K562 (cell line): ENCODE results near the gene ADAMTS14. TPM values are rescaled to one million over a fixed set of nuclear protein-coding genes. Genes with fewer than 3 reads are reported as not detected.

Source experiments
- ATAC-seq: fragments of 200-7000 bp; cut with Tn5 transposase; 3 replicates; pipeline ENCODE4 v1.9.1; 2020; ENCODE audit warnings: moderate library complexity
- BruUV-seq: library from RNA; stranded (reverse); fragments of 400-500 nt; replicated peaks from 2 replicates; lab custom pipeline; 2021; lab: Mats Ljungman, UMichigan
- CTCF ChIA-PET: fragments of 300-600 bp; formaldehyde crosslinking; extraction: SDS; loops from one replicate; lab custom pipeline; 2021; ENCODE audit warnings: low intra/inter-chr PET ratio; lab: Yijun Ruan, JAX
- POLR2A ChIA-PET: fragments of 300-600, 350-650 bp; sonication (Branson Sonifier 250); formaldehyde crosslinking; extraction: SDS; loops from one replicate; lab custom pipeline; 2021; ENCODE audit warnings: antibody characterized with exemption, inconsistent platforms; lab: Yijun Ruan, JAX
- DNase-seq, 4 experiments: peaks; one replicate each; pipeline versions ENCODE4 v3.0.0 to v3.0.0-alpha.2; 2011 to 2018; ENCODE audit warnings: low spot score in 3 of 4, mixed read lengths in 3 of 4; ENCODE audit errors: extremely low read depth in 1 of 4
- FAIRE-seq: peaks from 2 replicates; lab custom pipeline; 2011; peaks lifted over from hg19 to GRCh38; lab: Jason Lieb, UNC
- H2AFZ ChIP-seq: 2 replicates; pipeline ENCODE4 v1.6.0; 2011; ENCODE audit warnings: low read depth, low read length, control low read depth, inconsistent platforms
- H3K27ac ChIP-seq: fragments of 200-600 bp; 3 replicates; pipeline ENCODE4 v1.8.0; 2011; ENCODE audit warnings: low read depth, mild to moderate bottlenecking, control low read depth, inconsistent platforms, low read length, moderate library complexity, mixed read lengths; ENCODE audit errors: extremely low read depth
- H3K27me3 ChIP-seq, 2 experiments: fragments of 300-600 bp in 1 of 2; 2 replicates in 1 of 2; 3 replicates in 1 of 2; pipeline versions ENCODE4 v1.6.0 to v1.8.0; 2011; ENCODE audit warnings: inconsistent platforms in 2 of 2, low read length in 2 of 2, mild to moderate bottlenecking in 1 of 2, mixed read lengths in 1 of 2, moderate library complexity in 1 of 2; ENCODE audit not compliant: control insufficient read depth in 2 of 2, insufficient read depth in 2 of 2
- H3K36me3 ChIP-seq: fragments of 300-600 bp; 3 replicates; pipeline ENCODE4 v1.8.0; 2011; ENCODE audit warnings: mild to moderate bottlenecking, low read length, inconsistent platforms; ENCODE audit not compliant: control insufficient read depth, insufficient read depth
- H3K4me1 ChIP-seq, 2 experiments: fragments of 200-600 bp in 1 of 2; replicated peaks in 1 of 2; 2 replicates in 1 of 2; 3 replicates in 1 of 2; pipeline versions ENCODE4 v1.5.1 to v1.8.0; 2011; ENCODE audit warnings: inconsistent platforms in 2 of 2, low read length in 2 of 2, mild to moderate bottlenecking in 1 of 2, mixed read lengths in 1 of 2, moderate library complexity in 1 of 2; ENCODE audit not compliant: control insufficient read depth in 2 of 2, insufficient read depth in 2 of 2
- H3K4me2 ChIP-seq: 2 replicates; pipeline ENCODE4 v1.6.1; 2011; ENCODE audit warnings: low read length, control low read depth, inconsistent platforms, mixed read lengths; ENCODE audit not compliant: insufficient read depth
- H3K4me3 ChIP-seq: fragments of 200-600 bp; sonication (generic), shearing (Covaris generic); 2 replicates; pipeline ENCODE4 v1.5.1; 2016; ENCODE audit warnings: control low read depth, inconsistent platforms
- H3K79me2 ChIP-seq: fragments of 200-600 bp; 3 replicates; pipeline ENCODE4 v1.8.0; 2011; ENCODE audit warnings: low read length, inconsistent platforms; ENCODE audit not compliant: control insufficient read depth, insufficient read depth
- H3K9ac ChIP-seq, 2 experiments: 2 replicates each; pipeline versions ENCODE4 v1.6.0 to v1.6.1; 2011; ENCODE audit warnings: low read depth in 2 of 2, low read length in 2 of 2, control low read depth in 1 of 2, inconsistent platforms in 1 of 2, mild to moderate bottlenecking in 1 of 2, mixed read lengths in 1 of 2; ENCODE audit not compliant: insufficient read depth in 1 of 2
- H3K9me1 ChIP-seq: one replicate; pipeline ENCODE4 v1.6.0; 2011; ENCODE audit warnings: inconsistent platforms, mild to moderate bottlenecking, low read length, moderate library complexity; ENCODE audit not compliant: control insufficient read depth, insufficient read depth
- H3K9me3 ChIP-seq: replicated peaks from 2 replicates; pipeline ENCODE4 v1.5.1; 2011; ENCODE audit warnings: low read depth, low read length, inconsistent platforms; ENCODE audit not compliant: control insufficient read depth, insufficient read depth
- H4K20me1 ChIP-seq: replicated peaks from 2 replicates; pipeline ENCODE4 v1.6.1; 2011; ENCODE audit warnings: low read length, inconsistent platforms, mixed read lengths; ENCODE audit not compliant: control insufficient read depth, insufficient read depth
- RAD21 ChIP-seq, 2 experiments: fragments of 250-450 bp in 1 of 2; fragments of 450-650 bp in 1 of 2; sonication (Bioruptor Pico) in 1 of 2; formaldehyde crosslinking in 1 of 2; IDR thresholded peaks in 1 of 2; conservative IDR thresholded peaks in 1 of 2; 2 replicates each; pipeline versions ENCODE4 v1.4.0 to v1.8.0; 2020 to 2022; ENCODE audit warnings: mild to moderate bottlenecking in 2 of 2, moderate library complexity in 1 of 2
- ZBTB8A ChIP-seq: fragments of 450-650 bp; IDR thresholded peaks from 2 replicates; pipeline ENCODE4 v1.6.1; 2018; ENCODE audit warnings: mild to moderate bottlenecking, moderate library complexity; ENCODE audit not compliant: partially characterized antibody
- WGBS: fragments of 100-300 bp; shearing (Covaris generic); methylation state at CpG from one replicate; pipeline ENCODE4 v1.1.6; 2016; ENCODE audit warnings: low coverage, mixed read lengths; ENCODE audit not compliant: insufficient coverage; ENCODE audit errors: missing lambda C conversion rate; 5-methylcytosine and 5-hydroxymethylcytosine counted together
- in situ Hi-C: fragments of 300-500 bp; cut with MboI; formaldehyde crosslinking; loops from 4 replicates; pipeline ENCODE4 v1.15.0; 2018; ENCODE audit warnings: inconsistent platforms, mixed read lengths
- intact Hi-C: fragments of 100-400 bp; cut with micrococcal nuclease; formaldehyde crosslinking; loops from 2 replicates; pipeline ENCODE4 v1.14.2; 2022
- polyA plus RNA-seq, 8 experiments: library from polyadenylated mRNA; depleted of rRNA in 4 of 8; stranded (reverse) in 5 of 8; unstranded in 3 of 8; fragments of >200 nt; fragmentation: Nextera tagmentation in 2 of 8; fragmentation: Illumina TruSeq in 1 of 8; extraction: Ambion mirVana in 2 of 8; extraction: Trizol in 1 of 8; gene quantifications; 2 replicates each; pipeline versions ENCODE4 v1.2.1 to v1.2.3, GENCODE V29; 2011 to 2014; ENCODE audit warnings: inconsistent platforms in 1 of 8, missing spikeins in 1 of 8
- total RNA-seq, 7 experiments: library from RNA; depleted of rRNA in 6 of 7; stranded (reverse); fragments of >200 nt in 6 of 7; fragmentation: Illumina TruSeq in 2 of 7; extraction: Trizol in 2 of 7; gene quantifications; 2 replicates each; pipeline versions ENCODE4 v1.2.1 to v1.2.3, GENCODE V29; 2011 to 2021; ENCODE audit warnings: low replicate concordance in 1 of 7
- TF ChIP-seq, protein P1 (sequence below), 3 experiments: IDR thresholded peaks in 2 of 3; conservative IDR thresholded peaks in 1 of 3; 2 replicates each; pipeline ENCODE4 v1.5.1; 2011 to 2012; ENCODE audit warnings: low read length in 3 of 3, mild to moderate bottlenecking in 3 of 3, control low read depth in 2 of 3, improper control_type of control experiment in 1 of 3, inconsistent platforms in 1 of 3, low read depth in 1 of 3, mixed read lengths in 1 of 3, moderate library complexity in 1 of 3; ENCODE audit not compliant: insufficient read depth in 2 of 3

Gene ADAMTS14
- total and polyA plus RNA-seq, 9 of the 15 experiments (the other 6 are each of a cell fraction or from before 2014, with no cell fraction given): 0.04 to 37.4 (median 15.9) TPM

DNA sequence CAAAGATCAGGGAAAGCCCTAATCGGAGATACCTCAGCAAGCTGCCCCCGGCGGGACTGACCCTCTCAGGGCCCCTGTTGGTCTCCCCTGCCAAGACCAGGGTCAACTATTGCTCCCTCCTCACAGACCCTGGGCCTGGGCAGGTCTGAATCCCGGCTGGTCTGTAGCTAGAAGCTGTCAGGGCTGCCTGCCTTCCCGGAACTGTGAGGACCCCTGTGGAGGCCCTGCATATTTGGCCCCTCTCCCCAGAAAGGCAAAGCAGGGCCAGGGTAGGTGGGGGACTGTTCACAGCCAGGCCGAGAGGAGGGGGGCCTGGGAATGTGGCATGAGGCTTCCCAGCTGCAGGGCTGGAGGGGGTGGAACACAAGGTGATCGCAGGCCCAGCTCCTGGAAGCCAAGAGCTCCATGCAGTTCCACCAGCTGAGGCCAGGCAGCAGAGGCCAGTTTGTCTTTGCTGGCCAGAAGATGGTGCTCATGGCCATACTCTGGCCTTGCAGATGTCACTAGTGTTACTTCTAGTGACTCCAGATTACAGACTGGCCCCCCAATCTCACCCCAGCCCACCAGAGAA lies 88.8 kb downstream of the ADAMTS14 start:
- Histone ChIP-seq H2AFZ (no peak overlapping the region), H3K9me3 (peaks cover 9% of the 10 kb centered on the region), H3K4me3 (no peak overlapping the region), H3K79me2 (no peaks in the 10 kb centered on the region), H3K27ac (no peak overlapping the region), H3K36me3 (peaks cover 50% of the 10 kb centered on the region), H3K9ac (peak overlapping the region in 1 of 2 experiments; percentile 59; a peak in 1 of 4 replicates), H4K20me1 (no peaks in the 10 kb centered on the region), H3K27me3 (no peaks in the 10 kb centered on the region), H3K4me1 (peaks cover 20 to 25% of the 10 kb centered on the region in 2 experiments), H3K4me2 (no peak overlapping the region), H3K9me1 (no peaks in the 10 kb centered on the region)
- peak; percentile 20; the same call in 2 of the 3 replicates for ATAC-seq
- POLR2A ChIA-PET: interaction anchor here (0.7 to 1.9 kb wide), 4 partner anchors 11 to 116 kb away, joined by 3 to 8 read pairs (median 4); no protein-coding TSS in a partner anchor
- intact Hi-C loops: no loop called here
- no peak for DNase-seq
- CTCF ChIA-PET: interaction anchor here (0.6 to 2.5 kb wide), 3 partner anchors 118 to 211 kb away, joined by 3 to 10 read pairs (median 8); no protein-coding TSS in a partner anchor
- WGBS: 78% methylated on average over 7 of the region's 7 CpGs
- in situ Hi-C loops: loop anchor here (5.0 kb wide), 1 partner anchor 209 kb away; no protein-coding TSS in a partner anchor
- TSS peak; percentile 31 for BruUV-seq
- TF ChIP-seq ZBTB8A: no peak
- peak in 1 of 2 experiments; percentile 44; a peak in 2 of 4 replicates for TF ChIP-seq RAD21 (CRISPR knock-in tag; conservative IDR thresholded peaks at IDR 0.05 in 1 of 2, IDR thresholded peaks at IDR 0.05 in 1 of 2)
- TF ChIP-seq, protein P1, sequence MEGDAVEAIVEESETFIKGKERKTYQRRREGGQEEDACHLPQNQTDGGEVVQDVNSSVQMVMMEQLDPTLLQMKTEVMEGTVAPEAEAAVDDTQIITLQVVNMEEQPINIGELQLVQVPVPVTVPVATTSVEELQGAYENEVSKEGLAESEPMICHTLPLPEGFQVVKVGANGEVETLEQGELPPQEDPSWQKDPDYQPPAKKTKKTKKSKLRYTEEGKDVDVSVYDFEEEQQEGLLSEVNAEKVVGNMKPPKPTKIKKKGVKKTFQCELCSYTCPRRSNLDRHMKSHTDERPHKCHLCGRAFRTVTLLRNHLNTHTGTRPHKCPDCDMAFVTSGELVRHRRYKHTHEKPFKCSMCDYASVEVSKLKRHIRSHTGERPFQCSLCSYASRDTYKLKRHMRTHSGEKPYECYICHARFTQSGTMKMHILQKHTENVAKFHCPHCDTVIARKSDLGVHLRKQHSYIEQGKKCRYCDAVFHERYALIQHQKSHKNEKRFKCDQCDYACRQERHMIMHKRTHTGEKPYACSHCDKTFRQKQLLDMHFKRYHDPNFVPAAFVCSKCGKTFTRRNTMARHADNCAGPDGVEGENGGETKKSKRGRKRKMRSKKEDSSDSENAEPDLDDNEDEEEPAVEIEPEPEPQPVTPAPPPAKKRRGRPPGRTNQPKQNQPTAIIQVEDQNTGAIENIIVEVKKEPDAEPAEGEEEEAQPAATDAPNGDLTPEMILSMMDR (IDR thresholded peaks at IDR 0.05 in 2 of 3, conservative IDR thresholded peaks at IDR 0.05 in 1 of 3; ENCODE audit: insufficient read depth in 2 of 3, low read depth in 1 of 3, low read length in 3 of 3): peak; percentile 21 to 35 (median 30); a peak in 3 of 6 replicates
- FAIRE-seq: no peak
